Bronchial epithelial cell (primary cell): ENCODE data around the gene ZNF568. TPM values are rescaled to one million over a fixed set of nuclear protein-coding genes. Genes with fewer than 3 reads are reported as not detected.

ENCODE experiments used
- DNase-seq: peaks from one replicate; pipeline ENCODE4 v3.0.0-alpha.2; 2010; ENCODE audit warnings: low read depth
- FAIRE-seq: peaks from 2 replicates; lab custom pipeline; 2011; peaks lifted over from hg19 to GRCh38; lab: Jason Lieb, UNC
- H3K27me3 ChIP-seq: 2 replicates; pipeline ENCODE4 v1.5.1; 2011; ENCODE audit warnings: low read length; ENCODE audit not compliant: control insufficient read depth, insufficient read depth
- H3K36me3 ChIP-seq: 2 replicates; pipeline ENCODE4 v1.5.1; 2011; ENCODE audit warnings: low read length; ENCODE audit not compliant: control insufficient read depth, insufficient read depth
- H3K4me3 ChIP-seq: 2 replicates; pipeline ENCODE4 v1.5.1; 2011; ENCODE audit warnings: mild to moderate bottlenecking, low read depth, low read length, control low read depth
- CTCF ChIP-seq: IDR thresholded peaks from 2 replicates; pipeline ENCODE4 v1.5.1; 2011; ENCODE audit warnings: mild to moderate bottlenecking, moderate library complexity, low read length, control low read depth, inconsistent platforms; ENCODE audit not compliant: insufficient read depth, severe bottlenecking
- total RNA-seq: library from RNA; depleted of rRNA; stranded (reverse); fragments of >200 nt; gene quantifications from 2 replicates; pipeline ENCODE4 v1.2.1, GENCODE V29; 2014

The ZNF568 gene
- total RNA-seq, 1 donor from 2014 or later: 9.5 TPM

- Histone ChIP-seq H3K4me3 (no peak overlapping the region), H3K27me3 (no peaks in the 10 kb centered on the region), H3K36me3 (no peaks in the 10 kb centered on the region)
- no peak for DNase-seq
- TF ChIP-seq CTCF: no peak
- FAIRE-seq: no peak
Measured at GRCh38 chr19:36986601-36987000, 70.5 kb downstream of the ZNF568 start.

- H3K4me3 ChIP-seq: no peak overlapping the region
- no peak for TF ChIP-seq CTCF
- FAIRE-seq (no peak), DNase-seq (no peak)
- no peaks in the 10 kb centered on the region for H3K36me3 ChIP-seq
- no peaks in the 10 kb centered on the region for H3K27me3 ChIP-seq
Measured at GRCh38 chr19:36987091-36987490, 71.0 kb downstream of the ZNF568 start.

GRCh38 chr19:36997152-36997842 lies 81.2 kb downstream of the ZNF568 start:
- Histone ChIP-seq H3K36me3 (peaks cover 1% of the 10 kb centered on the region), H3K4me3 (no peak overlapping the region), H3K27me3 (no peaks in the 10 kb centered on the region)
- TF ChIP-seq CTCF: no peak
- no peak for DNase-seq
- no peak for FAIRE-seq

- no peak for TF ChIP-seq CTCF
- FAIRE-seq: no peak
- H3K27me3 ChIP-seq: no peaks in the 10 kb centered on the region
- no peak overlapping the region for H3K4me3 ChIP-seq
- no peak for DNase-seq
- peaks cover 1% of the 10 kb centered on the region for H3K36me3 ChIP-seq
Measured at GRCh38 chr19:36997843-36998235, 81.7 kb downstream of the ZNF568 start.

- FAIRE-seq: no peak
- Histone ChIP-seq H3K27me3 (no peaks in the 10 kb centered on the region), H3K4me3 (no peak overlapping the region), H3K36me3 (peaks cover 1% of the 10 kb centered on the region)
- TF ChIP-seq CTCF: no peak
- no peak for DNase-seq
Measured at GRCh38 chr19:36999313-36999712, 83.2 kb downstream of the ZNF568 start.
